ENCODE results near the gene TENM3.

DNA sequence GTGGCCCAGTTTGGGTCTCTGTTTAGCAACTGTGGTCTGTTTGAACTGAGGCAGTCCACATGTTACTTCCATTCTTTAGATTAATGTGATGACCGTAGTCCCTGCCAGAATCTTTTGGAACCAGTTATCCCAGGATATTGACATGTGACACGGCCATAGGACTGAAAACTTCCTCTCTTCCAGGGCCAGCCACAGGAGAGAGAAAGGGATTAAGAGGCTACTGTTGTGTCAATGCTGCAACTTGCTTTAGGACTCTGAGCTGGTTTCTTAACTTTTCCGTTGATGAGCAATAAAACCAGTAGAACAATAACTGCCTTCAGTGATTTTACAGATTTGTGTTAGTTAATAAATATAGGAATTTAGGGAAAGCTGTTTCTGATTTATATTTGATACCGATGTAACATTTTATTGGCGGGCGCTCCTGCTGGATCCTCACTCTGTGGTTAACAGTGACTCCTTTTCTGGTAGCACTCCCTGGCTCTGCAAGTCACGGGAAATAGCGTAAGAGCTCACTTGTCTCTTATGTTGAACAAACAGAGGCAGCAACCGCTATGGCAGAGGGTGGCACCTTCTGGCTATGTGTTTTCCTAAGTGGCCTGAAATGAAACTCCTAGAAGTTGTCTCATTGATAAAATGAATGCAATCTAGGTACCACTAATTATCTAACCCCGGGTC lies 2.5 kb downstream of the TENM3 start:
- TF ChIP-seq ZFP30 (CRISPR knock-in tag; IDR thresholded peaks at IDR 0.05) (no peak), ESRRG (CRISPR knock-in tag; IDR thresholded peaks at IDR 0.05) (no peak), PPARA (CRISPR knock-in tag; IDR thresholded peaks at IDR 0.05; ENCODE audit: borderline replicate concordance) (no peak), BACH2 (CRISPR knock-in tag; IDR thresholded peaks at IDR 0.05; ENCODE audit: borderline replicate concordance) (no peak), RARB (CRISPR knock-in tag; IDR thresholded peaks at IDR 0.05) (no peak), TOX (CRISPR knock-in tag; IDR thresholded peaks at IDR 0.05; ENCODE audit: borderline replicate concordance) (no peak), ARNTL (CRISPR knock-in tag; IDR thresholded peaks at IDR 0.05; ENCODE audit: borderline replicate concordance, low read depth) (no peak), PATZ1 (CRISPR knock-in tag; IDR thresholded peaks at IDR 0.05; ENCODE audit: borderline replicate concordance) (no peak), ZFP3 (CRISPR knock-in tag; IDR thresholded peaks at IDR 0.05) (no peak), ISL1 (CRISPR knock-in tag; IDR thresholded peaks at IDR 0.05) (no peak), CSDC2 (CRISPR knock-in tag; IDR thresholded peaks at IDR 0.05) (no peak), ZNF70 (CRISPR knock-in tag; IDR thresholded peaks at IDR 0.05) (no peak), POU6F1 (CRISPR knock-in tag; IDR thresholded peaks at IDR 0.05; ENCODE audit: borderline replicate concordance, low read depth) (no peak), SNAI2 (CRISPR knock-in tag; IDR thresholded peaks at IDR 0.05) (no peak)
